OCI-LY1 (cell line): Measurements from ENCODE around the gene CTXN2.

ENCODE experiments used
- H2AFZ ChIP-seq: fragments of 200-600 bp; sonication (generic), shearing (Covaris generic); 2 replicates; pipeline ENCODE4 v1.6.0; 2014; ENCODE audit warnings: antibody characterized with exemption, mild to moderate bottlenecking, low read length
- H3F3A ChIP-seq: fragments of 200-600 bp; sonication (generic), shearing (Covaris generic); 2 replicates; pipeline ENCODE4 v1.6.0; 2014; ENCODE audit warnings: mild to moderate bottlenecking, antibody characterized with exemption, low read length, moderate library complexity; ENCODE audit not compliant: insufficient read depth
- H3K27ac ChIP-seq: fragments of 200-600 bp; sonication (generic); 2 replicates; pipeline ENCODE4 v1.5.1; 2014; ENCODE audit warnings: low read length, mixed run types, mild to moderate bottlenecking, low read depth; ENCODE audit not compliant: poor library complexity, severe bottlenecking
- H3K27me3 ChIP-seq: fragments of 200-600 bp; sonication (generic); 2 replicates; pipeline ENCODE4 v1.6.0; 2014; ENCODE audit warnings: antibody characterized with exemption, mild to moderate bottlenecking, low read length, moderate library complexity; ENCODE audit not compliant: insufficient read depth
- H3K36me3 ChIP-seq: fragments of 200-600 bp; sonication (generic); 2 replicates; pipeline ENCODE4 v1.6.1; 2014; ENCODE audit warnings: mild to moderate bottlenecking, antibody characterized with exemption, low read length, moderate library complexity, mixed read lengths; ENCODE audit not compliant: insufficient read depth
- H3K4me1 ChIP-seq: fragments of 200-600 bp; sonication (generic); 2 replicates; pipeline ENCODE4 v1.5.1; 2014; ENCODE audit warnings: mild to moderate bottlenecking, low read length, moderate library complexity; ENCODE audit not compliant: insufficient read depth, severe bottlenecking
- H3K4me2 ChIP-seq: fragments of 200-600 bp; sonication (generic), shearing (Covaris generic); 2 replicates; pipeline ENCODE4 v1.6.1; 2014; ENCODE audit warnings: low read length
- H3K4me3 ChIP-seq: fragments of 200-600 bp; sonication (generic); 2 replicates; pipeline ENCODE4 v1.5.1; 2014; ENCODE audit warnings: low read length, low read depth, mild to moderate bottlenecking, mixed read lengths; ENCODE audit not compliant: poor library complexity, severe bottlenecking
- H3K79me2 ChIP-seq: fragments of 200-600 bp; shearing (Covaris generic); 2 replicates; pipeline ENCODE4 v1.6.1; 2016; ENCODE audit warnings: mixed run types, low read length, mixed read lengths; ENCODE audit not compliant: insufficient read depth
- H3K9ac ChIP-seq: fragments of 200-600 bp; sonication (generic), shearing (Covaris generic); 2 replicates; pipeline ENCODE4 v1.6.1; 2014; ENCODE audit warnings: mild to moderate bottlenecking, low read length, mixed read lengths
- H3K9me2 ChIP-seq: fragments of 200-600 bp; sonication (generic), shearing (Covaris generic); 2 replicates; pipeline ENCODE4 v1.6.1; 2014; ENCODE audit warnings: low read depth, mild to moderate bottlenecking, low read length, mixed read lengths
- H3K9me3 ChIP-seq: fragments of 200-600 bp; shearing (Covaris generic); 2 replicates; pipeline ENCODE4 v1.6.1; 2014; ENCODE audit warnings: low read length, mixed read lengths
- H4K20me1 ChIP-seq: fragments of 200-600 bp; sonication (generic), shearing (Covaris generic); 2 replicates; pipeline ENCODE4 v1.6.0; 2016; ENCODE audit warnings: mild to moderate bottlenecking, low read length; ENCODE audit not compliant: insufficient read depth
- CTCF ChIP-seq: fragments of 200-600 bp; sonication (generic), shearing (Covaris generic); IDR thresholded peaks from 2 replicates; pipeline ENCODE4 v1.5.1; 2017; ENCODE audit warnings: mild to moderate bottlenecking, antibody characterized with exemption, low read length, moderate library complexity, mixed read lengths
- EZH2 ChIP-seq: fragments of 200-600 bp; sonication (generic), shearing (Covaris generic); IDR thresholded peaks from 2 replicates; pipeline ENCODE4 v1.8.0; 2017; ENCODE audit warnings: borderline replicate concordance, mixed run types, mild to moderate bottlenecking, antibody characterized with exemption, low read length, moderate library complexity, mixed read lengths

CTXN2 gene

GRCh38 chr15:48221885-48222284 lies 30.4 kb downstream of the CTXN2 start:
- H3K4me3 ChIP-seq: no peak overlapping the region
- H3K36me3 ChIP-seq: no peaks in the 10 kb centered on the region
- H2AFZ ChIP-seq: no peak overlapping the region
- no peaks in the 10 kb centered on the region for H3K4me1 ChIP-seq
- H4K20me1 ChIP-seq: no peaks in the 10 kb centered on the region
- no peak for TF ChIP-seq CTCF
- no peak overlapping the region for H3K9ac ChIP-seq
- no peaks in the 10 kb centered on the region for H3K79me2 ChIP-seq
- no peaks in the 10 kb centered on the region for H3K9me3 ChIP-seq
- H3K4me2 ChIP-seq: no peak overlapping the region
- H3K9me2 ChIP-seq: no peaks in the 10 kb centered on the region
- H3K27me3 ChIP-seq: no peaks in the 10 kb centered on the region
- H3K27ac ChIP-seq: no peak overlapping the region
- no peaks in the 10 kb centered on the region for H3F3A ChIP-seq

GRCh38 chr15:48222627-48223026 lies 31.2 kb downstream of the CTXN2 start:
- Histone ChIP-seq H3F3A (no peaks in the 10 kb centered on the region), H3K9me2 (no peaks in the 10 kb centered on the region), H3K4me1 (no peaks in the 10 kb centered on the region), H3K79me2 (no peaks in the 10 kb centered on the region), H3K4me2 (no peak overlapping the region), H3K9ac (no peak overlapping the region), H3K27ac (no peak overlapping the region), H3K27me3 (no peaks in the 10 kb centered on the region), H2AFZ (no peak overlapping the region), H4K20me1 (no peaks in the 10 kb centered on the region), H3K9me3 (no peaks in the 10 kb centered on the region), H3K4me3 (no peak overlapping the region), H3K36me3 (no peaks in the 10 kb centered on the region)
- no peak for TF ChIP-seq EZH2
- TF ChIP-seq CTCF: no peak

GRCh38 chr15:48225771-48226170 lies 34.3 kb downstream of the CTXN2 start:
- H3K27ac ChIP-seq: no peak overlapping the region
- H3K27me3 ChIP-seq: no peaks in the 10 kb centered on the region
- H3F3A ChIP-seq: no peaks in the 10 kb centered on the region
- no peaks in the 10 kb centered on the region for H4K20me1 ChIP-seq
- H3K9me3 ChIP-seq: no peaks in the 10 kb centered on the region
- no peaks in the 10 kb centered on the region for H3K4me1 ChIP-seq
- H3K79me2 ChIP-seq: no peaks in the 10 kb centered on the region
- no peaks in the 10 kb centered on the region for H3K36me3 ChIP-seq
- no peak overlapping the region for H3K4me3 ChIP-seq
- no peak for TF ChIP-seq CTCF
- TF ChIP-seq EZH2: no peak
- no peak overlapping the region for H3K9ac ChIP-seq
- H2AFZ ChIP-seq: no peak overlapping the region
- no peak overlapping the region for H3K4me2 ChIP-seq
- H3K9me2 ChIP-seq: no peaks in the 10 kb centered on the region
